DMS79 treated with DMSO at 0.1 percent for 48 hours (cell line): ENCODE data around the gene ERMARD.

Experiments
- DNase-seq: peaks from one replicate; lab custom pipeline; 2025; lab: John Stamatoyannopoulos, UW

Gene ERMARD

GRCh38 chr6:169825558-169826225 lies 74.3 kb downstream of the ERMARD start:
- no peak for DNase-seq

- DNase-seq, result no peak
These were observed 75.3 kb downstream of the ERMARD start for GRCh38 chr6:169826697-169827096.

GRCh38 chr6:169827290-169827717 lies 75.9 kb downstream of the ERMARD start:
- no peak for DNase-seq

GRCh38 chr6:169828176-169828575 lies 76.8 kb downstream of the ERMARD start:
- no peak for DNase-seq

- no peak for DNase-seq
These were observed 78.4 kb downstream of the ERMARD start for GRCh38 chr6:169829786-169830185.

- DNase-seq, result no peak
These were observed 79.5 kb downstream of the ERMARD start for GRCh38 chr6:169830876-169831275.
